ENCODE results near the gene DPP8. TPM values are rescaled to one million over a fixed set of nuclear protein-coding genes. Genes with fewer than 3 reads are reported as not detected.
A peak's percentile ranks its signal among the peaks of the same experiment; 100 is the strongest.
"Not testable (repeated sequence)": the region's sequence is repeated elsewhere in the genome, so short reads cannot be mapped to it uniquely, and the experiment has no call there.

DPP8 gene
- total RNA-seq, 1 donor from 2014 or later = 39.0 TPM

DNA sequence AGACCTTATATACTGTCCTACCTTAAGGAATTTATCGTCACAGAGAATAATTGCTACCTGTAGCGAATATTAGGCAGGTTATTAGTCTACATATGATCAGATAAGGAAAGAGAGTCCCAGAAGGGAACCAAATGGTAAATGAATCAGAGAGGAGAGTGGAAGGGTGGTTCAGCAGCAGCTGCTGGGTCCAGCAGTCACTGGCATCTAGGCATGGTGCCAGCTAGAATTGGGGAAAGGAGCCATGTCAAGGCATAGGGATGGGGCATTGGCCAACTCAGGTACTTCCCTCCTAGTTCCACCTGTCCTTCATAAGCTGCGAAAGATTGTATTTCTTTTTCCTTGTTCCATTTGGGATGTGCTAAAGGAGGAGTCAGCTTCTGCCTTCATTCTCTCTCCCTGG is 36.2 kb upstream of the DPP8 start:
- H3K9me3 Mint-ChIP-seq = peaks cover 4% of the 10 kb centered on the region
- no peak for DNase-seq (ENCODE audit: low spot score)
- H3K4me1 ChIP-seq = no peaks in the 10 kb centered on the region
- H3K4me3 Mint-ChIP-seq = no peak overlapping the region
- no peaks in the 10 kb centered on the region for H3K27me3 ChIP-seq
- peaks cover 42% of the 10 kb centered on the region for H3K36me3 Mint-ChIP-seq
- H3K36me3 ChIP-seq = peaks cover 5% of the 10 kb centered on the region
- H3K27ac ChIP-seq = no peak overlapping the region
- peaks cover 64% of the 10 kb centered on the region for H4K20me1 ChIP-seq (ENCODE audit: low read depth)
- H3K4me3 ChIP-seq = no peak overlapping the region
- TF ChIP-seq CTCF (IDR thresholded peaks at IDR 0.05) (no peak), EZH2phosphoT487 (IDR thresholded peaks at IDR 0.05) (no peak), EZH2 (IDR thresholded peaks at IDR 0.05) (no peak)
- no peak overlapping the region for H3K9ac ChIP-seq
- H3K27me3 Mint-ChIP-seq (ENCODE audit: insufficient read depth, low read depth) = peaks cover 2% of the 10 kb centered on the region
- no peak overlapping the region for H3K27ac Mint-ChIP-seq
- no peaks in the 10 kb centered on the region for H3K9me3 ChIP-seq (ENCODE audit: low read depth)
- H3F3A ChIP-seq (ENCODE audit: low read depth) = peaks cover 3% of the 10 kb centered on the region
- H3K4me1 Mint-ChIP-seq = no peaks in the 10 kb centered on the region
- H3K4me2 ChIP-seq = no peak overlapping the region
- no peak overlapping the region for H2AFZ ChIP-seq (replicated peaks)
- peaks cover 88% of the 10 kb centered on the region for H3K79me2 ChIP-seq (ENCODE audit: low read depth)

- H3K36me3 Mint-ChIP-seq = peaks cover 35% of the 10 kb centered on the region
- not testable (repeated sequence) for H3K36me3 ChIP-seq; H3K9me3 Mint-ChIP-seq; H3K4me1 ChIP-seq; H3K27ac Mint-ChIP-seq; H3K4me3 Mint-ChIP-seq; H3K9ac ChIP-seq; H3K4me1 Mint-ChIP-seq; H3K9me3 ChIP-seq (ENCODE audit: low read depth); DNase-seq (ENCODE audit: low spot score); H3K27me3 ChIP-seq; H3F3A ChIP-seq (ENCODE audit: low read depth); H2AFZ ChIP-seq (replicated peaks); H3K4me3 ChIP-seq; H3K4me2 ChIP-seq; H3K27ac ChIP-seq; H3K27me3 Mint-ChIP-seq (ENCODE audit: insufficient read depth, low read depth)
- peaks cover 93% of the 10 kb centered on the region for H3K79me2 ChIP-seq (ENCODE audit: low read depth)
- H4K20me1 ChIP-seq (ENCODE audit: low read depth) = peaks cover 63% of the 10 kb centered on the region
Measured at GRCh38 chr15:65552851-65553250, 35.4 kb upstream of the DPP8 start.

GRCh38 chr15:65551183-65551582 is 33.7 kb upstream of the DPP8 start:
- Histone ChIP-seq H2AFZ (replicated peaks) (no peak overlapping the region), H3K27ac (peak overlapping the region; percentile 36), H3K9ac (no peak overlapping the region), H3K4me1 (no peaks in the 10 kb centered on the region), H3K4me3 (no peak overlapping the region), H3K27me3 (no peaks in the 10 kb centered on the region), H3K79me2 (ENCODE audit: low read depth) (peaks cover 96% of the 10 kb centered on the region), H3K36me3 (peaks cover 5% of the 10 kb centered on the region), H3K9me3 (ENCODE audit: low read depth) (no peaks in the 10 kb centered on the region), H4K20me1 (ENCODE audit: low read depth) (peaks cover 68% of the 10 kb centered on the region), H3K4me2 (no peak overlapping the region), H3F3A (ENCODE audit: low read depth) (peaks cover 3% of the 10 kb centered on the region)
- peaks cover 4% of the 10 kb centered on the region for H3K9me3 Mint-ChIP-seq
- H3K27ac Mint-ChIP-seq = no peak overlapping the region
- TF ChIP-seq EZH2phosphoT487 (IDR thresholded peaks at IDR 0.05) = no peak
- no peak for TF ChIP-seq EZH2 (IDR thresholded peaks at IDR 0.05)
- TF ChIP-seq CTCF (IDR thresholded peaks at IDR 0.05) = no peak
- no peak overlapping the region for H3K4me3 Mint-ChIP-seq
- no peak for DNase-seq (ENCODE audit: low spot score)
- H3K36me3 Mint-ChIP-seq = peaks cover 27% of the 10 kb centered on the region
- H3K4me1 Mint-ChIP-seq = no peaks in the 10 kb centered on the region
- H3K27me3 Mint-ChIP-seq (ENCODE audit: insufficient read depth, low read depth) = peaks cover 2% of the 10 kb centered on the region

DNA sequence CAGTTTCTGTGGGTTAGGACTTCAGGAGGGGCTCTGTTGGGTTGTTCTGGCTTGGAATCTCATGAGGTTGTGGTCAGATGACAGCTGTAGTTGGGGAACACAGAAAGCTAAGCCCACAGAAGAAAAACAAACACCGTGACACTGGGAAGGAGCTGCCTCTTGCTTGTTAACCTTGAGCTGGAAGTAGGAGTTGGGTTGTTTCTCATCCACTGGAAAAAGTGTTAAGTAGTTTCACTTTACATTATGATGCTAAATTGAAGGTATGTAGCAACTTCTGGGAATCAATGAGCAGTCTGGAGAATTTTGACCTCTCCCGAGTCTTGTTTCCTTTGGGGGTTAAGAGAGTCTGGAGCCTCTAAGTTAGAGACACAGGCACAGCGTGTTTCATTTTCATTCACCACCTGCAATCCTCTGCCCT is 33.2 kb upstream of the DPP8 start:
- no peak overlapping the region for H2AFZ ChIP-seq (replicated peaks)
- peaks cover 2% of the 10 kb centered on the region for H3K27me3 Mint-ChIP-seq (ENCODE audit: insufficient read depth, low read depth)
- peaks cover 68% of the 10 kb centered on the region for H4K20me1 ChIP-seq (ENCODE audit: low read depth)
- peaks cover 4% of the 10 kb centered on the region for H3K9me3 Mint-ChIP-seq
- H3K4me3 Mint-ChIP-seq = no peak overlapping the region
- H3K36me3 ChIP-seq = peaks cover 5% of the 10 kb centered on the region
- H3K4me1 Mint-ChIP-seq = peaks cover 3% of the 10 kb centered on the region
- TF ChIP-seq CTCF (IDR thresholded peaks at IDR 0.05) (no peak), EZH2 (IDR thresholded peaks at IDR 0.05) (no peak), EZH2phosphoT487 (IDR thresholded peaks at IDR 0.05) (no peak)
- H3K9me3 ChIP-seq (ENCODE audit: low read depth) = no peaks in the 10 kb centered on the region
- H3K4me2 ChIP-seq = no peak overlapping the region
- no peak overlapping the region for H3K4me3 ChIP-seq
- H3K4me1 ChIP-seq = no peaks in the 10 kb centered on the region
- no peak overlapping the region for H3K27ac ChIP-seq
- H3K79me2 ChIP-seq (ENCODE audit: low read depth) = peaks cover 96% of the 10 kb centered on the region
- no peak overlapping the region for H3K9ac ChIP-seq
- no peak for DNase-seq (ENCODE audit: low spot score)
- H3K27me3 ChIP-seq = no peaks in the 10 kb centered on the region
- H3F3A ChIP-seq (ENCODE audit: low read depth) = peaks cover 3% of the 10 kb centered on the region
- H3K27ac Mint-ChIP-seq = no peak overlapping the region
- peaks cover 29% of the 10 kb centered on the region for H3K36me3 Mint-ChIP-seq

- H3K4me1 ChIP-seq; H3K9ac ChIP-seq; H3K4me3 ChIP-seq; H3K4me1 Mint-ChIP-seq; H3K27ac Mint-ChIP-seq; H3K4me3 Mint-ChIP-seq; H3K9me3 Mint-ChIP-seq; H3K27me3 Mint-ChIP-seq (ENCODE audit: insufficient read depth, low read depth); H2AFZ ChIP-seq (replicated peaks); H3K27ac ChIP-seq; DNase-seq (ENCODE audit: low spot score); H3K4me2 ChIP-seq; H3K27me3 ChIP-seq; H3K9me3 ChIP-seq (ENCODE audit: low read depth); H3K36me3 ChIP-seq; H3F3A ChIP-seq (ENCODE audit: low read depth): not testable (repeated sequence)
- Histone ChIP-seq H4K20me1 (ENCODE audit: low read depth) (peaks cover 71% of the 10 kb centered on the region), H3K79me2 (ENCODE audit: low read depth) (peaks cover 96% of the 10 kb centered on the region)
- H3K36me3 Mint-ChIP-seq = peaks cover 25% of the 10 kb centered on the region
Measured at GRCh38 chr15:65549288-65549687, 31.8 kb upstream of the DPP8 start.

All from neural progenitor cell (in vitro differentiated cells).